ENCODE measurements around the gene DROSHA. TPM values are rescaled to one million over a fixed set of nuclear protein-coding genes. Genes with fewer than 3 reads are reported as not detected.

The DROSHA gene
- total and polyA plus RNA-seq, 2 of the 4 experiments (the other 2 are of a cell fraction), result 36.4 to 36.5 TPM

- no peak overlapping the region for H4K8ac ChIP-seq (ENCODE audit: low read depth in 2 of 2, low read length in 2 of 2)
- dilution Hi-C loops (cut with HindIII; ENCODE audit: low sequenced_read_pairs, unreplicated experiment), result no loop called here
- no peak overlapping the region for H2BK5ac ChIP-seq (ENCODE audit: low read depth, low read length, poor library complexity, severe bottlenecking)
- ChIA-PET POLR2A (ENCODE audit: unreplicated experiment) (no interaction called here), CTCF (interaction anchor here (1.6 kb wide), 1 partner anchor 230 kb away, joined by 4 read pairs; no protein-coding TSS in a partner anchor)
- no peak overlapping the region for H3K56ac ChIP-seq (ENCODE audit: extremely low read depth, insufficient read depth, low read length)
- BruUV-seq (replicated peaks), result no TSS peak
- H3K9ac ChIP-seq (ENCODE audit: low read depth, low read length), result no peak overlapping the region
- no peak overlapping the region for H3K14ac ChIP-seq (replicated peaks; ENCODE audit: low read depth, low read length)
- H3K27ac ChIP-seq (ENCODE audit: insufficient read depth, low read length), result no peak overlapping the region
- no peak overlapping the region for H2BK120ac ChIP-seq (ENCODE audit: low read depth, low read length)
- no peaks in the 10 kb centered on the region for H3K79me1 ChIP-seq (ENCODE audit: low read depth in 1 of 2, low read length in 2 of 2)
- H3K18ac ChIP-seq (ENCODE audit: low read depth, low read length), result no peak overlapping the region
- H3K4me3 ChIP-seq (ENCODE audit: insufficient read depth, low read depth, low read length), result no peak overlapping the region
- no peak overlapping the region for H2BK20ac ChIP-seq (ENCODE audit: low read depth, low read length)
- no peak overlapping the region for H2BK15ac ChIP-seq (ENCODE audit: low read depth, low read length)
- in situ Hi-C loops (cut with MboI; ENCODE audit: low sequenced_read_pairs), result no loop called here
- no peaks in the 10 kb centered on the region for H3K4me1 ChIP-seq (ENCODE audit: control insufficient read depth, insufficient read depth, low read length)
- no peaks in the 10 kb centered on the region for H3K36me3 ChIP-seq (ENCODE audit: control insufficient read depth, insufficient read depth, low read length)
- no peak for TF ChIP-seq MAZ (IDR thresholded peaks at IDR 0.05; ENCODE audit: borderline replicate concordance, low read depth, low read length)
- DNase-seq, result no peak
- H3K23ac ChIP-seq (ENCODE audit: low read depth, low read length), result no peak overlapping the region
- no peak overlapping the region for H2AFZ ChIP-seq (replicated peaks; ENCODE audit: low read length, poor library complexity)
- H3K27me3 ChIP-seq (ENCODE audit: control insufficient read depth, insufficient read depth, low read length), result peaks cover 5% of the 10 kb centered on the region
- WGBS, 2 experiments (ENCODE audit: extremely low coverage in 2 of 2, insufficient read length in 1 of 2), result no CpG with 5 or more reads among the region's 2 CpGs
- H2AK9ac ChIP-seq (replicated peaks; ENCODE audit: low read depth, low read length, poor library complexity), result no peak overlapping the region
- ATAC-seq (ENCODE audit: low read depth), result no peak
- no peaks in the 10 kb centered on the region for H4K20me1 ChIP-seq (ENCODE audit: insufficient read depth, low read length)
- intact Hi-C loops (cut with micrococcal nuclease), result no loop called here
- no peak overlapping the region for H4K5ac ChIP-seq (ENCODE audit: low read depth, low read length)
- no peak overlapping the region for H2AK5ac ChIP-seq (ENCODE audit: low read depth, low read length)
- H3K9me3 ChIP-seq (ENCODE audit: control insufficient read depth, insufficient read depth, low read length), result no peaks in the 10 kb centered on the region
- H3K4me2 ChIP-seq (ENCODE audit: low read depth, low read length), result no peak overlapping the region
- H4K91ac ChIP-seq (ENCODE audit: insufficient read depth, low read depth, low read length), result no peak overlapping the region
- H3K4ac ChIP-seq (ENCODE audit: low read depth, low read length), result no peak overlapping the region
- H3K9me1 ChIP-seq (ENCODE audit: insufficient read depth, low read length), result no peaks in the 10 kb centered on the region
Measured at GRCh38 chr5:31579558-31579957, 47.7 kb upstream of the DROSHA start.
